T-helper 1 cell treated with Interleukin-12 subunit alpha and Interleukin-12 subunit beta and Interleukin-4 antibody, amounts not matched to agents 30 ng/mL and 1 ng/mL, for 36 hours (primary cell): ENCODE measurements around the gene USP48. TPM values are rescaled to one million over a fixed set of nuclear protein-coding genes. Genes with fewer than 3 reads are reported as not detected.

Experiments
- intact Hi-C: fragments of 100-400 bp; cut with micrococcal nuclease; formaldehyde crosslinking; loops from one replicate; pipeline ENCODE4 v1.15.1; 2024
- total RNA-seq: library from RNA; stranded (reverse); gene quantifications from 2 replicates; pipeline ENCODE4 v1.2.3, GENCODE V29; 2022

USP48 gene
- total RNA-seq, 1 donor from 2014 or later, result 81.6 TPM

- intact Hi-C loops, result no loop called here
Measured at GRCh38 chr1:21749859-21750468, 33.0 kb downstream of the USP48 start.

- intact Hi-C loops, result no loop called here
Measured at GRCh38 chr1:21749109-21749508, 33.8 kb downstream of the USP48 start.

GRCh38 chr1:21743476-21743875 lies 39.5 kb downstream of the USP48 start:
- intact Hi-C loops, result loop anchor here (5.0 kb wide), 1 partner anchor 41 kb away; no protein-coding TSS in a partner anchor

GRCh38 chr1:21742578-21742977 lies 40.4 kb downstream of the USP48 start:
- intact Hi-C loops, result loop anchor here (5.0 kb wide), 1 partner anchor 40 kb away; no protein-coding TSS in a partner anchor

GRCh38 chr1:21741206-21741605 lies 41.7 kb downstream of the USP48 start:
- intact Hi-C loops, result loop anchor here (2.0 to 5.0 kb wide), 2 partner anchors 39 to 42 kb away; partner anchors contain the start of gene USP48

- intact Hi-C loops, result no loop called here
Measured at GRCh38 chr1:21736876-21737275, 46.1 kb downstream of the USP48 start.

GRCh38 chr1:21736011-21736410 lies 46.9 kb downstream of the USP48 start:
- intact Hi-C loops, result no loop called here

- intact Hi-C loops, result no loop called here
Measured at GRCh38 chr1:21734526-21734925, 48.4 kb downstream of the USP48 start.

- intact Hi-C loops, result no loop called here
Measured at GRCh38 chr1:21732664-21733063, 50.3 kb downstream of the USP48 start.

- intact Hi-C loops, result no loop called here
Measured at GRCh38 chr1:21725748-21726392, 57.1 kb downstream of the USP48 start.

GRCh38 chr1:21724570-21724969 lies 58.4 kb downstream of the USP48 start:
- intact Hi-C loops, result no loop called here

GRCh38 chr1:21724098-21724497 lies 58.9 kb downstream of the USP48 start:
- intact Hi-C loops, result no loop called here

- intact Hi-C loops, result no loop called here
Measured at GRCh38 chr1:21721295-21721985, 61.5 kb downstream of the USP48 start.

GRCh38 chr1:21716169-21716568 lies 66.8 kb downstream of the USP48 start:
- intact Hi-C loops, result no loop called here

GRCh38 chr1:21707891-21708290 lies 75.1 kb downstream of the USP48 start:
- intact Hi-C loops, result no loop called here

- intact Hi-C loops, result no loop called here
Measured at GRCh38 chr1:21707086-21707840, 75.7 kb downstream of the USP48 start.

GRCh38 chr1:21706151-21706835 lies 76.7 kb downstream of the USP48 start:
- intact Hi-C loops, result no loop called here

- intact Hi-C loops, result no loop called here
Measured at GRCh38 chr1:21705303-21705980, 77.5 kb downstream of the USP48 start.

GRCh38 chr1:21704145-21704544 lies 78.8 kb downstream of the USP48 start:
- intact Hi-C loops, result loop anchor here (5.0 kb wide), 3 partner anchors 38 to 318 kb away; partner anchors contain the start of gene USP48

- intact Hi-C loops, result loop anchor here (1.0 to 5.0 kb wide), 4 partner anchors 39 to 319 kb away; partner anchors contain the start of gene USP48
Measured at GRCh38 chr1:21703318-21703963, 79.5 kb downstream of the USP48 start.
